Body of pancreas (tissue), 4 donors: ENCODE data around the gene CST8. TPM values are rescaled to one million over a fixed set of nuclear protein-coding genes. Genes with fewer than 3 reads are reported as not detected.

ENCODE experiments used
- ATAC-seq: fragments of 150-250 bp; one replicate; pipeline ENCODE4 v1.9.1; 2016
- DNase-seq, 4 donors: peaks; one replicate each; pipeline ENCODE4 v3.0.0-alpha.2; 2019
- H3K27ac ChIP-seq, 4 donors: fragments of 200-600 bp; sonication (generic); 1 replicate in 3 of 4; 2 replicates in 1 of 4; pipeline versions ENCODE4 v1.5.1 to v1.6.1; 2016 to 2019; ENCODE audit warnings: mild to moderate bottlenecking in 1 of 4, mixed read lengths in 1 of 4, moderate library complexity in 1 of 4
- H3K27me3 ChIP-seq, 2 donors: fragments of 200-600 bp; sonication (generic); one replicate each; pipeline ENCODE4 v1.6.0; 2016; ENCODE audit warnings: mild to moderate bottlenecking in 1 of 2
- H3K36me3 ChIP-seq, 2 donors: fragments of 200-600 bp; sonication (generic); replicated peaks in 1 of 2; 2 replicates each; pipeline ENCODE4 v1.5.1; 2016; ENCODE audit warnings: low read depth in 2 of 2; ENCODE audit not compliant: insufficient read depth in 1 of 2
- H3K4me1 ChIP-seq: fragments of 200-600 bp; sonication (generic); one replicate; pipeline ENCODE4 v1.6.0; 2016
- H3K4me3 ChIP-seq, 2 donors: fragments of 200-600 bp; sonication (generic); 1 replicate in 1 of 2; 2 replicates in 1 of 2; pipeline ENCODE4 v1.5.1; 2016 to 2019
- H3K9me3 ChIP-seq, 3 donors: fragments of 200-600 bp; sonication (generic); 1 replicate in 2 of 3; 2 replicates in 1 of 3; pipeline ENCODE4 v1.5.1; 2016
- POLR2A ChIP-seq, 3 donors: fragments of 450-650 bp; IDR thresholded peaks; one replicate each; pipeline ENCODE4 v1.6.1; 2016; ENCODE audit warnings: antibody characterized with exemption in 3 of 3, mild to moderate bottlenecking in 2 of 3
- WGBS, 2 donors: methylation state at CpG; one replicate each; pipeline ENCODE4 v1.1.5; 2017; 5-methylcytosine and 5-hydroxymethylcytosine counted together
- intact Hi-C: fragments of 100-400 bp; cut with DNase I; formaldehyde crosslinking; loops from one replicate; pipeline ENCODE4 v1.15.1; 2023
- total RNA-seq, 2 donors: library from RNA; depleted of rRNA; stranded (reverse); fragments of >200 nt; gene quantifications; one replicate each; pipeline ENCODE4 v1.1.0, GENCODE V29; 2016
- TF ChIP-seq, protein P1 (sequence below), 7 experiments: fragments of 450-650 bp in 4 of 7; fragments of 200-600 bp in 3 of 7; sonication (generic) in 3 of 7; IDR thresholded peaks; one replicate each; pipeline ENCODE4 v1.5.1; 2016 to 2019; ENCODE audit warnings: antibody characterized with exemption in 7 of 7

Gene CST8
- total RNA-seq, 2 donors from 2014 or later = not detected

- Histone ChIP-seq H3K27ac (no peak within 1 kb of the TSS), H3K27me3 (no peaks in the 10 kb centered on the region), H3K4me3 (no peak within 1 kb of the TSS), H3K9me3 (no peaks in the 10 kb centered on the region), H3K36me3 (no peaks in the 10 kb centered on the region), H3K4me1 (no peaks in the 10 kb centered on the region)
- WGBS, 2 donors = 13 to 32% methylated on average over 4 of the region's 4 CpGs
- ATAC-seq = no peak
- intact Hi-C loops = no loop called here
- DNase-seq = no peak
- TF ChIP-seq, protein P1, sequence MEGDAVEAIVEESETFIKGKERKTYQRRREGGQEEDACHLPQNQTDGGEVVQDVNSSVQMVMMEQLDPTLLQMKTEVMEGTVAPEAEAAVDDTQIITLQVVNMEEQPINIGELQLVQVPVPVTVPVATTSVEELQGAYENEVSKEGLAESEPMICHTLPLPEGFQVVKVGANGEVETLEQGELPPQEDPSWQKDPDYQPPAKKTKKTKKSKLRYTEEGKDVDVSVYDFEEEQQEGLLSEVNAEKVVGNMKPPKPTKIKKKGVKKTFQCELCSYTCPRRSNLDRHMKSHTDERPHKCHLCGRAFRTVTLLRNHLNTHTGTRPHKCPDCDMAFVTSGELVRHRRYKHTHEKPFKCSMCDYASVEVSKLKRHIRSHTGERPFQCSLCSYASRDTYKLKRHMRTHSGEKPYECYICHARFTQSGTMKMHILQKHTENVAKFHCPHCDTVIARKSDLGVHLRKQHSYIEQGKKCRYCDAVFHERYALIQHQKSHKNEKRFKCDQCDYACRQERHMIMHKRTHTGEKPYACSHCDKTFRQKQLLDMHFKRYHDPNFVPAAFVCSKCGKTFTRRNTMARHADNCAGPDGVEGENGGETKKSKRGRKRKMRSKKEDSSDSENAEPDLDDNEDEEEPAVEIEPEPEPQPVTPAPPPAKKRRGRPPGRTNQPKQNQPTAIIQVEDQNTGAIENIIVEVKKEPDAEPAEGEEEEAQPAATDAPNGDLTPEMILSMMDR (IDR thresholded peaks at IDR 0.05) = no peak
- TF ChIP-seq POLR2A (IDR thresholded peaks at IDR 0.05) = no peak
These were observed 38.1 kb upstream of the CST8 start, which contains the start of gene CST11 for GRCh38 chr20:23452776-23453175. TSS of gene CST11 (minus strand) at chr20:23452876. CDS start at chr20:23452811, 65 bp downstream.

DNA sequence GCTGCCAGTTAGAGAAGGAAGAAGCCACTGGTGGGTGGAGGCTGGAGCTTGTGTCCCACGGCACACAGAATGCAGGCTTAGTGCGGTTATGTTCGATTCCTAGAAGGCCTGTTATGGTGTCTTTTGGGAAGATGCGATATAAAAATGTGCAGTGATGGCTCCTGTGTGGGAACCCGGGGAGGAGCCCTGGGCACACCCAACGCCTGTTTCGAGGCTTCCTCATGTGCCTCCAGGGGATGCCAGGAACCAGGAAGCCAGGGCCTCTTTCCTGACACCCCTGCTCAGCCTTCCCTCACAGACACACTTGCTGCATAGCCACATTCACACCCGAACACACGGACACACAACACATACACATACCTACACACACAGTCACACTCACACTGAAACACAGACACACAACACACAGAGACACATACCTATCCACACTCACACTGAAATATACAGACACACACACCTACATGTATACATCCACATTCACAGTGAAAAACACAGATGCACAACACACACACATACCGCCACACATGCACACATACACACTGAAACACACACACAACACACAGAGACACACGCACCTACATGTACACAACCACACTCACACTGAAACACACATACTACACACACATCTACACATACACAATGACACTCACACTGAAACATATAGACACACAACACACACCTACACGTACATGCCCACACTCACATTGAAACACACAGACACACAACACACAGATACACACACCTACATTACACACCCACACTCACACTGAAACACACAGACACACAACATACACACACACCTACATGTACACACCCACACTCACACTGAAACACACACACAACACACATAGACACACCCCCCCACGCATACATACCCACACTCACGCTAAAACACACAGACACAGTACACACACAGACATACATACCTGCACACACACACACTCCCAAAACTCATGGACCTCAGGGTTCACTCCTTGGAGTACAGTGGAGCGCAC lies 37.1 kb upstream of the CST8 start:
- WGBS, 2 donors = 76 to 83% methylated on average over 15 of the region's 15 CpGs
- Histone ChIP-seq H3K27me3 (no peaks in the 10 kb centered on the region), H3K4me1 (no peaks in the 10 kb centered on the region), H3K9me3 (no peaks in the 10 kb centered on the region), H3K36me3 (no peaks in the 10 kb centered on the region), H3K27ac (no peak overlapping the region), H3K4me3 (no peak overlapping the region)
- DNase-seq = no peak
- ATAC-seq = no peak
- no peak for TF ChIP-seq POLR2A (IDR thresholded peaks at IDR 0.05)
- TF ChIP-seq, protein P1 (IDR thresholded peaks at IDR 0.05) = no peak
- intact Hi-C loops = no loop called here

DNA sequence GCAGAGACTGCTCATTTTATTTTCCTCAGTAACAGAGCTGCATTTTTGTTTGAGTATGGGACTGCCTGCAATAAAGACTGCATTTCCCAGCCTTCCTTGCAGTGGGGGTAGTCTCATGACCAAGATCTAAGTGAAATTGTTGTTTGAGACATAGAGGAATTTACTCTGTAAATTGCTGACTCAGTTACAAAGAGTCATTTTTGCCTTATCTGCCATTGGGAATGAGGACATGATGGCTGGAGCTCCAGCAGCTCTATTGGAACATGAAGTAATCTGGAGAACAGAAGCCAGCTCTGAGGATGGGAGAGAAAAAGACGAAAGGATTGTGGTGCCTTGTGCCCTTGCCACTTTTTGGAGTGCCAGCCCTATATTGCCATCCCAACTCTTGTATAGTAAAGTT lies 36.1 kb upstream of the CST8 start:
- DNase-seq (no peak), ATAC-seq (no peak)
- H3K4me3 ChIP-seq = no peak overlapping the region
- 86% methylated on average over 1 of the region's 1 CpG for WGBS, 2 donors
- no peaks in the 10 kb centered on the region for H3K9me3 ChIP-seq
- H3K27ac ChIP-seq = no peak overlapping the region
- intact Hi-C loops = no loop called here
- no peak for TF ChIP-seq POLR2A (IDR thresholded peaks at IDR 0.05)
- TF ChIP-seq, protein P1 (IDR thresholded peaks at IDR 0.05) = no peak
- no peaks in the 10 kb centered on the region for H3K27me3 ChIP-seq
- no peaks in the 10 kb centered on the region for H3K36me3 ChIP-seq
- H3K4me1 ChIP-seq = no peaks in the 10 kb centered on the region

DNA sequence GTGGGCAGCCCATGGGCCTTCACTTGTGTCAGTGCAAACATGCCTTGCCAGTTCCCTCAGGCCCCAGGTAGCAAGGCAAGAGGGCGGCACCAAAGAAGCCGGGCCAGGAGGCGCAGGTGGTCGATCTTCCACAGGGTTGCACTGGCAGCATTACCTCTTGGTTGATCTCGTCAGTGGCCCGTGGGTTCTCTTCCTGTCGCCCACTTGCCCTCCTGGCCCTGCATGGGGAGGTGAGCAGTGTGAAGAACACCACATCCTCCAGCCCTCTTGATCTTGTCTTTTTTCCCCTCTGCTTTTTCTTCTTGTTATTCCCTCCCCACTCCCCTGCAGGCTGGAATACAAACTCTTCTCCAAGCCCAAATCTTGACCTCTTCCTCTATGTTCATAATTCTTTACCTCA lies 35.3 kb upstream of the CST8 start:
- no peak overlapping the region for H3K4me3 ChIP-seq
- H3K9me3 ChIP-seq = no peaks in the 10 kb centered on the region
- no peaks in the 10 kb centered on the region for H3K27me3 ChIP-seq
- H3K4me1 ChIP-seq = no peaks in the 10 kb centered on the region
- intact Hi-C loops = no loop called here
- ATAC-seq (no peak), DNase-seq (no peak)
- WGBS, 2 donors = 83 to 90% methylated on average over 7 of the region's 7 CpGs
- H3K27ac ChIP-seq = no peak overlapping the region
- no peaks in the 10 kb centered on the region for H3K36me3 ChIP-seq
- TF ChIP-seq POLR2A (IDR thresholded peaks at IDR 0.05) = no peak
- TF ChIP-seq, protein P1 (IDR thresholded peaks at IDR 0.05) = no peak
